Nephron (organoid): ENCODE measurements around the gene RHEB.

ENCODE experiments used
- H3K27ac Mint-ChIP-seq, 3 experiments: 2 replicates each; pipeline ENCODE4 v1.8.0; 2020; ENCODE audit warnings: mixed read lengths in 3 of 3, mild to moderate bottlenecking in 2 of 3, moderate library complexity in 1 of 3
- H3K27me3 Mint-ChIP-seq: 2 replicates; pipeline ENCODE4 v1.8.0; 2021; ENCODE audit warnings: low read depth, mild to moderate bottlenecking, moderate library complexity, mixed read lengths
- H3K36me3 Mint-ChIP-seq: 2 replicates; pipeline ENCODE4 v1.8.0; 2020; ENCODE audit warnings: low read depth, mixed read lengths
- H3K4me1 Mint-ChIP-seq: 2 replicates; pipeline ENCODE4 v1.8.0; 2020; ENCODE audit warnings: mixed read lengths
- H3K4me3 Mint-ChIP-seq, 3 experiments: 2 replicates each; pipeline ENCODE4 v1.8.0; 2020; ENCODE audit warnings: mild to moderate bottlenecking in 3 of 3, mixed read lengths in 3 of 3, moderate library complexity in 2 of 3
- H3K9me3 Mint-ChIP-seq: 2 replicates; pipeline ENCODE4 v1.8.0; 2020; ENCODE audit warnings: mixed read lengths
- CTCF ChIP-seq, 3 experiments: fragments of 200-600 bp; sonication (generic); IDR thresholded peaks; one replicate each; pipeline ENCODE4 v1.5.0; 2021; ENCODE audit warnings: antibody characterized with exemption in 3 of 3; ENCODE audit not compliant: unreplicated experiment in 3 of 3

Gene RHEB

DNA sequence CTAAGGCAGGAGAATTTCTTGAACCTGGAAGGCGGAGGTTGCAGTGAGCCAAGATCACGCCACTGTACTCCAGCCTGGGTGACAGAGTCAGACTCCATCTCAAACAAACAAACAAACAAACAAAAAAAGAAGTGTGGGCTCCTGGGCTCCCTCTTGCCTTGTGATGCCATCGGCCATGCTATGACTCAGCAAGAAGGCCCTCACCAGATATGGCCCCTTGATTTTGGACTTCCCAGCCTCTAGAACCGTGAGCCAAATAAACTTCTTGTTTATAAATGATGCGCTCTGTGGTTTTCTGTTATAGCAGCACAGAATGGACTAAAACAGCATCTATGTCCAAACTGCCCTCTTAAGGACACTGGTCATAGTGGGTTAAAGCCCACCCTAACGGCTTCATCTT, 29.9 kb upstream of the RHEB start:
- no peak for TF ChIP-seq CTCF (IDR thresholded peaks at IDR 0.05; ENCODE audit: unreplicated experiment in 3 of 3)
- H3K27ac Mint-ChIP-seq: no peak overlapping the region
- H3K4me1 Mint-ChIP-seq: peaks cover 9% of the 10 kb centered on the region
- H3K9me3 Mint-ChIP-seq: no peaks in the 10 kb centered on the region
- H3K27me3 Mint-ChIP-seq: peaks cover 17% of the 10 kb centered on the region
- no peaks in the 10 kb centered on the region for H3K36me3 Mint-ChIP-seq
- no peak overlapping the region for H3K4me3 Mint-ChIP-seq

DNA sequence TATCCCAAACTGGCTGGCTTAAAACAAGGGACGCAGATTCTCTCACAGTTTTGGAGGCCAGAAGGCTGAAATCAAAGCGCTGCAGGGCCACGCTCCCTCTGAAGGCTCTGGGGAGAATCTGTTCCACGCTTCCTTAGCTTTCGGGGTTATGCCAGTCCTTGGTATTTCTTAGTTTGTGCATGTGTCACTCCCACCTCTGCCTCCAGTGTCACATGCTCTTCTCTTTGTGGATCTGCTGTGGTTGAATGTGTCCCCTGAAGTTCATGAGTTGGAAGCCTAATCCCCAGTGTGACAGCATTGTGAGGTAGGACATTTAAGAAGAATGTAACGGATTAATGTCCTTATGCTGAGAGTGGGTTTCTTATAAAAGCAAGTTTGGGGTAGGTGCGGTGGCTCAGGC, 29.4 kb upstream of the RHEB start:
- Mint-ChIP-seq H3K9me3 (no peaks in the 10 kb centered on the region), H3K4me1 (peaks cover 9% of the 10 kb centered on the region), H3K36me3 (no peaks in the 10 kb centered on the region), H3K4me3 (no peak overlapping the region), H3K27me3 (peaks cover 17% of the 10 kb centered on the region), H3K27ac (no peak overlapping the region)
- TF ChIP-seq CTCF (IDR thresholded peaks at IDR 0.05; ENCODE audit: unreplicated experiment in 3 of 3): no peak

GRCh38 chr7:151544183-151544582, 24.5 kb upstream of the RHEB start:
- H3K4me3 Mint-ChIP-seq: no peak overlapping the region
- H3K9me3 Mint-ChIP-seq: no peaks in the 10 kb centered on the region
- TF ChIP-seq CTCF (IDR thresholded peaks at IDR 0.05; ENCODE audit: unreplicated experiment in 3 of 3): no peak
- peaks cover 9% of the 10 kb centered on the region for H3K27me3 Mint-ChIP-seq
- H3K36me3 Mint-ChIP-seq: no peaks in the 10 kb centered on the region
- peaks cover 6% of the 10 kb centered on the region for H3K4me1 Mint-ChIP-seq
- no peak overlapping the region for H3K27ac Mint-ChIP-seq

- H3K36me3 Mint-ChIP-seq: no peaks in the 10 kb centered on the region
- H3K4me1 Mint-ChIP-seq: peaks cover 21% of the 10 kb centered on the region
- H3K27me3 Mint-ChIP-seq: peaks cover 9% of the 10 kb centered on the region
- no peak overlapping the region for H3K27ac Mint-ChIP-seq
- H3K4me3 Mint-ChIP-seq: no peak overlapping the region
- TF ChIP-seq CTCF (IDR thresholded peaks at IDR 0.05; ENCODE audit: unreplicated experiment in 3 of 3): no peak
- H3K9me3 Mint-ChIP-seq: no peaks in the 10 kb centered on the region
Observed at GRCh38 chr7:151542606-151543130, 23.0 kb upstream of the RHEB start.

GRCh38 chr7:151541709-151542499, 22.2 kb upstream of the RHEB start:
- Mint-ChIP-seq H3K27me3 (peaks cover 9% of the 10 kb centered on the region), H3K27ac (no peak overlapping the region), H3K4me1 (peaks cover 22% of the 10 kb centered on the region), H3K4me3 (no peak overlapping the region), H3K9me3 (no peaks in the 10 kb centered on the region), H3K36me3 (no peaks in the 10 kb centered on the region)
- TF ChIP-seq CTCF (IDR thresholded peaks at IDR 0.05; ENCODE audit: unreplicated experiment in 3 of 3): no peak

DNA sequence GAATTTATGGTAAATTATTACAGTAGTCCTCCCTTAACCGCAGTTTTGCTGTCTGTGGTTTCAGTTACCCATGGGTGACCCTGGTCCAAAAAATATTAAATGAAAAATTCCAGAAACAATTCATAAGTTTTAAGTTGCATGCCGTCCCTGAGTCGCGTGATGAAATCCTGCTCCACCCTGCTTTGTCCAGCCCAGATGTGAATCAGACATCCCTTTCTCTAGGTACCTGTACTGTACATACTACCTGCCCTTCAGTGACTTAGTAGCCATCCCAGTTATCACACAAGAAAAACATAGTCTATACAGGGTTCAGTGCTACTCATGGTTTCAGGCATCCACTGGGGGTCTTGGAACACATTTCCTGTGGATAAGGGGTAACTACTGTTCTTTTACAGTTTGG, 20.5 kb upstream of the RHEB start:
- Mint-ChIP-seq H3K27me3 (no peaks in the 10 kb centered on the region), H3K27ac (no peak overlapping the region), H3K36me3 (no peaks in the 10 kb centered on the region), H3K4me3 (no peak overlapping the region), H3K4me1 (peaks cover 22% of the 10 kb centered on the region), H3K9me3 (no peaks in the 10 kb centered on the region)
- no peak for TF ChIP-seq CTCF (IDR thresholded peaks at IDR 0.05; ENCODE audit: unreplicated experiment in 3 of 3)
